Prostate gland (tissue), 2 donors: ENCODE data around the gene WDR20.

ENCODE experiments used
- CTCF ChIP-seq, 4 experiments: fragments of 200-600 bp in 2 of 4; fragments of 450-650 bp in 2 of 4; sonication (generic) in 2 of 4; IDR thresholded peaks; 1 replicate in 3 of 4; 2 replicates in 1 of 4; pipeline ENCODE4 v1.5.1; 2016 to 2019; ENCODE audit warnings: antibody characterized with exemption in 4 of 4, mild to moderate bottlenecking in 2 of 4, moderate library complexity in 2 of 4
- POLR2A ChIP-seq: fragments of 450-650 bp; IDR thresholded peaks from one replicate; pipeline ENCODE4 v1.6.1; 2016; ENCODE audit warnings: antibody characterized with exemption, mild to moderate bottlenecking

GRCh38 chr14:102196902-102197230, 57.2 kb downstream of the WDR20 start:
- TF ChIP-seq CTCF (IDR thresholded peaks at IDR 0.05) (no peak), POLR2A (no peak)
